Tibial nerve (tissue), 3 donors: ENCODE results near the gene PLEKHG7.

ENCODE experiments used
- CTCF ChIP-seq, 5 experiments: fragments of 200-600 bp in 3 of 5; fragments of 450-650 bp in 2 of 5; sonication (generic) in 3 of 5; IDR thresholded peaks; one replicate each; pipeline ENCODE4 v1.5.1; 2016 to 2019; ENCODE audit warnings: antibody characterized with exemption in 5 of 5, mild to moderate bottlenecking in 3 of 5, moderate library complexity in 2 of 5
- POLR2A ChIP-seq, 2 donors: fragments of 450-650 bp; IDR thresholded peaks; one replicate each; pipeline ENCODE4 v1.6.1; 2017; ENCODE audit warnings: antibody characterized with exemption in 2 of 2, mild to moderate bottlenecking in 2 of 2, moderate library complexity in 2 of 2

GRCh38 chr12:92759634-92760268 is 57.0 kb downstream of the PLEKHG7 start:
- TF ChIP-seq CTCF (IDR thresholded peaks at IDR 0.05) (no peak), POLR2A (IDR thresholded peaks at IDR 0.05) (no peak)
